ENCODE results near the gene CSF3R.

CSF3R gene

GRCh38 chr1:36513676-36514473 is 31.2 kb upstream of the CSF3R start:
- TF ChIP-seq, protein P1, sequence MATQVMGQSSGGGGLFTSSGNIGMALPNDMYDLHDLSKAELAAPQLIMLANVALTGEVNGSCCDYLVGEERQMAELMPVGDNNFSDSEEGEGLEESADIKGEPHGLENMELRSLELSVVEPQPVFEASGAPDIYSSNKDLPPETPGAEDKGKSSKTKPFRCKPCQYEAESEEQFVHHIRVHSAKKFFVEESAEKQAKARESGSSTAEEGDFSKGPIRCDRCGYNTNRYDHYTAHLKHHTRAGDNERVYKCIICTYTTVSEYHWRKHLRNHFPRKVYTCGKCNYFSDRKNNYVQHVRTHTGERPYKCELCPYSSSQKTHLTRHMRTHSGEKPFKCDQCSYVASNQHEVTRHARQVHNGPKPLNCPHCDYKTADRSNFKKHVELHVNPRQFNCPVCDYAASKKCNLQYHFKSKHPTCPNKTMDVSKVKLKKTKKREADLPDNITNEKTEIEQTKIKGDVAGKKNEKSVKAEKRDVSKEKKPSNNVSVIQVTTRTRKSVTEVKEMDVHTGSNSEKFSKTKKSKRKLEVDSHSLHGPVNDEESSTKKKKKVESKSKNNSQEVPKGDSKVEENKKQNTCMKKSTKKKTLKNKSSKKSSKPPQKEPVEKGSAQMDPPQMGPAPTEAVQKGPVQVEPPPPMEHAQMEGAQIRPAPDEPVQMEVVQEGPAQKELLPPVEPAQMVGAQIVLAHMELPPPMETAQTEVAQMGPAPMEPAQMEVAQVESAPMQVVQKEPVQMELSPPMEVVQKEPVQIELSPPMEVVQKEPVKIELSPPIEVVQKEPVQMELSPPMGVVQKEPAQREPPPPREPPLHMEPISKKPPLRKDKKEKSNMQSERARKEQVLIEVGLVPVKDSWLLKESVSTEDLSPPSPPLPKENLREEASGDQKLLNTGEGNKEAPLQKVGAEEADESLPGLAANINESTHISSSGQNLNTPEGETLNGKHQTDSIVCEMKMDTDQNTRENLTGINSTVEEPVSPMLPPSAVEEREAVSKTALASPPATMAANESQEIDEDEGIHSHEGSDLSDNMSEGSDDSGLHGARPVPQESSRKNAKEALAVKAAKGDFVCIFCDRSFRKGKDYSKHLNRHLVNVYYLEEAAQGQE (IDR thresholded peaks at IDR 0.05; ENCODE audit: insufficient read depth in 1 of 2, low read depth in 2 of 2, low read length in 2 of 2): no peak
- TF ChIP-seq TAF1 (IDR thresholded peaks at IDR 0.05; ENCODE audit: borderline replicate concordance, insufficient read depth, low read length) (no peak), SIN3A (IDR thresholded peaks at IDR 0.05; ENCODE audit: borderline replicate concordance, insufficient read depth, low read length) (no peak), FOXP2 (optimal IDR thresholded peaks at IDR 0.05; ENCODE audit: borderline replicate concordance, extremely low read depth, extremely low read length, insufficient read depth) (no peak), POLR2AphosphoS5 (IDR thresholded peaks at IDR 0.05; ENCODE audit: low read depth, low read length) (no peak)

DNA sequence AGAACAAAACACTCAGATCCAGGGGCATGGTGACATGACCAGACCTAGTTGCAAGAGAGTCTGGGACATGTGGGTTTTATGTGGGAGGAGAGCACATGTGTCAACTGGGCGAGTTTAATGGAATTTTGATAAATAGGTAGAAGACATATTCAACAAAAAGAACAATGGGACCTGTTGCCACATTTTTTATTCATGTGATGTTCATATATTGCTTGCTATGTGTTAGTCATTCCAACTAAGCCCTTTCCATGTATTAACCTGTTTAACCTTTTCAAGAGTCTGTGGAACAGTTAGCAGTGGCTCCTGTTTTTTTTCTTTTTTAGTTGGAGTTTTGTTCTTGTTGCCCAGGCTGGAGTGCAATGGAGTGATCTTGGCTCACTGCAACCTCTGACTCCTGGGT is 30.1 kb upstream of the CSF3R start:
- TF ChIP-seq FOXP2 (optimal IDR thresholded peaks at IDR 0.05; ENCODE audit: borderline replicate concordance, extremely low read depth, extremely low read length, insufficient read depth): no peak
- no peak for TF ChIP-seq POLR2AphosphoS5 (IDR thresholded peaks at IDR 0.05; ENCODE audit: low read depth, low read length)
- no peak for TF ChIP-seq SIN3A (IDR thresholded peaks at IDR 0.05; ENCODE audit: borderline replicate concordance, insufficient read depth, low read length)
- TF ChIP-seq, protein P1 (IDR thresholded peaks at IDR 0.05; ENCODE audit: insufficient read depth in 1 of 2, low read depth in 2 of 2, low read length in 2 of 2): no peak
- TF ChIP-seq TAF1 (IDR thresholded peaks at IDR 0.05; ENCODE audit: borderline replicate concordance, insufficient read depth, low read length): no peak

- TF ChIP-seq TAF1 (IDR thresholded peaks at IDR 0.05; ENCODE audit: borderline replicate concordance, insufficient read depth, low read length) (no peak), FOXP2 (optimal IDR thresholded peaks at IDR 0.05; ENCODE audit: borderline replicate concordance, extremely low read depth, extremely low read length, insufficient read depth) (no peak), SIN3A (IDR thresholded peaks at IDR 0.05; ENCODE audit: borderline replicate concordance, insufficient read depth, low read length) (no peak), POLR2AphosphoS5 (IDR thresholded peaks at IDR 0.05; ENCODE audit: low read depth, low read length) (no peak)
- TF ChIP-seq, protein P1 (IDR thresholded peaks at IDR 0.05; ENCODE audit: insufficient read depth in 1 of 2, low read depth in 2 of 2, low read length in 2 of 2): no peak
Measured at GRCh38 chr1:36511804-36512798, 29.4 kb upstream of the CSF3R start.

DNA sequence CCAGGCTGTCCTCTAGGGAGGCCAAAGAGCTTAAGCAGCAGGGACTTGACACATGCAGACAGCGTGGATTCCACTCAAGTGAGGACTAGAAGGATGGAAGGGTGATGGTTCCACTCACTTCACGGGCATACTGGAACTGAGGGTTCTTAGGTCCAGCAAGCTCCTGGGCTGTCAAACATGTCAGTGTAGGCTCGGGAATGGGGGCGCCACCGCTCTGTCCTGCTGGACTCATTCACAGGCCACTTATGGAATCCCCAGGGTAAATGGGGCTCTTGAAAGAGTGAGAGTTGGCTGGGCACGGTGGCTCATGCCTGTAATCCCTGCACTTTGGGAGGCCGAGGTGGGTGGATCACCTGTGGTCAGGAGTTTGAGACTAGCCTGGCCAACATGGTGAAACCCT is 27.7 kb upstream of the CSF3R start:
- TF ChIP-seq, protein P1 (IDR thresholded peaks at IDR 0.05; ENCODE audit: insufficient read depth in 1 of 2, low read depth in 2 of 2, low read length in 2 of 2): no peak
- TF ChIP-seq FOXP2 (optimal IDR thresholded peaks at IDR 0.05; ENCODE audit: borderline replicate concordance, extremely low read depth, extremely low read length, insufficient read depth) (no peak), TAF1 (IDR thresholded peaks at IDR 0.05; ENCODE audit: borderline replicate concordance, insufficient read depth, low read length) (no peak), SIN3A (IDR thresholded peaks at IDR 0.05; ENCODE audit: borderline replicate concordance, insufficient read depth, low read length) (no peak), POLR2AphosphoS5 (IDR thresholded peaks at IDR 0.05; ENCODE audit: low read depth, low read length) (no peak)
